H9 (cell line): ENCODE results near the gene HS1BP3. TPM values are rescaled to one million over a fixed set of nuclear protein-coding genes. Genes with fewer than 3 reads are reported as not detected.

ENCODE experiments used
- DNase-seq: peaks from one replicate; pipeline ENCODE4 v3.0.0-alpha.2; 2017
- H2AFZ ChIP-seq: one replicate; pipeline ENCODE4 v1.6.1; 2013; ENCODE audit warnings: mild to moderate bottlenecking, low read length, control low read depth, moderate library complexity
- H2AK5ac ChIP-seq: 2 replicates; pipeline ENCODE4 v1.6.1; 2013; ENCODE audit warnings: low read length, control low read depth, mixed read lengths; ENCODE audit not compliant: insufficient read length
- H2BK120ac ChIP-seq: one replicate; pipeline ENCODE4 v1.6.1; 2013; ENCODE audit warnings: low read depth, mild to moderate bottlenecking, low read length, control low read depth, inconsistent platforms; ENCODE audit not compliant: poor library complexity, severe bottlenecking
- H2BK12ac ChIP-seq: 2 replicates; pipeline ENCODE4 v1.6.1; 2013; ENCODE audit warnings: low read length, control low read depth, mixed read lengths, low read depth; ENCODE audit not compliant: insufficient read length
- H2BK15ac ChIP-seq: 2 replicates; pipeline ENCODE4 v1.6.1; 2013; ENCODE audit warnings: low read depth, low read length, control low read depth
- H2BK20ac ChIP-seq: one replicate; pipeline ENCODE4 v1.6.1; 2013; ENCODE audit warnings: low read depth, mild to moderate bottlenecking, low read length, control low read depth, inconsistent platforms; ENCODE audit not compliant: poor library complexity, severe bottlenecking
- H2BK5ac ChIP-seq: 2 replicates; pipeline ENCODE4 v1.6.1; 2013; ENCODE audit warnings: low read length, control low read depth, mixed read lengths; ENCODE audit not compliant: insufficient read length
- H3K14ac ChIP-seq: 2 replicates; pipeline ENCODE4 v1.6.1; 2013; ENCODE audit warnings: low read length, control low read depth; ENCODE audit not compliant: insufficient read depth
- H3K18ac ChIP-seq: 2 replicates; pipeline ENCODE4 v1.6.1; 2013; ENCODE audit warnings: low read depth, mild to moderate bottlenecking, mixed read lengths, low read length, control low read depth; ENCODE audit not compliant: insufficient read length
- H3K23ac ChIP-seq: 2 replicates; pipeline ENCODE4 v1.6.1; 2013; ENCODE audit warnings: low read length, control low read depth, mixed read lengths, low read depth; ENCODE audit not compliant: insufficient read length
- H3K23me2 ChIP-seq: 2 replicates; pipeline ENCODE4 v1.6.1; 2013; ENCODE audit warnings: low read depth, mild to moderate bottlenecking, mixed read lengths, low read length, control low read depth; ENCODE audit not compliant: insufficient read length, poor library complexity, severe bottlenecking
- H3K27ac ChIP-seq: 2 replicates; pipeline ENCODE4 v1.5.1; 2013; ENCODE audit warnings: low read length, control low read depth, mixed read lengths, low read depth; ENCODE audit not compliant: insufficient read length
- H3K27me3 ChIP-seq: 2 replicates; pipeline ENCODE4 v1.6.1; 2013; ENCODE audit warnings: low read length, control low read depth, inconsistent platforms; ENCODE audit not compliant: insufficient read depth
- H3K4ac ChIP-seq: 2 replicates; pipeline ENCODE4 v1.6.1; 2013; ENCODE audit warnings: low read depth, mild to moderate bottlenecking, control low read depth, inconsistent platforms, low read length, moderate library complexity
- H3K4me1 ChIP-seq: 2 replicates; pipeline ENCODE4 v1.6.1; 2013; ENCODE audit warnings: low read length, control low read depth, inconsistent platforms; ENCODE audit not compliant: insufficient read depth
- H3K4me2 ChIP-seq: 2 replicates; pipeline ENCODE4 v1.6.1; 2013; ENCODE audit warnings: low read length, control low read depth, mixed read lengths; ENCODE audit not compliant: insufficient read length, insufficient read depth
- H3K56ac ChIP-seq: 2 replicates; pipeline ENCODE4 v1.6.1; 2013; ENCODE audit warnings: low read depth, mild to moderate bottlenecking, mixed read lengths, low read length, control low read depth; ENCODE audit not compliant: insufficient read length
- H3K79me1 ChIP-seq: 2 replicates; pipeline ENCODE4 v1.6.1; 2013; ENCODE audit warnings: low read depth, mild to moderate bottlenecking, moderate library complexity, low read length, control low read depth, inconsistent platforms; ENCODE audit not compliant: insufficient read depth, poor library complexity, severe bottlenecking
- H3K79me2 ChIP-seq: 2 replicates; pipeline ENCODE4 v1.6.1; 2013; ENCODE audit warnings: low read length, control low read depth, inconsistent platforms; ENCODE audit not compliant: insufficient read depth
- H3K9ac ChIP-seq: 2 replicates; pipeline ENCODE4 v1.6.1; 2013; ENCODE audit warnings: low read length, control low read depth, mixed read lengths; ENCODE audit not compliant: insufficient read length; ENCODE audit errors: extremely low read depth
- H3K9me3 ChIP-seq: one replicate; pipeline ENCODE4 v1.6.1; 2013; ENCODE audit warnings: low read depth, low read length, inconsistent platforms; ENCODE audit not compliant: control insufficient read depth
- H3T11ph ChIP-seq: one replicate; pipeline ENCODE4 v1.6.1; 2013; ENCODE audit warnings: mild to moderate bottlenecking, low read length, control low read depth, inconsistent platforms
- H4K20me1 ChIP-seq: one replicate; pipeline ENCODE4 v1.6.1; 2013; ENCODE audit not compliant: control insufficient read depth, insufficient read length, insufficient read depth
- H4K5ac ChIP-seq: 2 replicates; pipeline ENCODE4 v1.6.1; 2013; ENCODE audit warnings: low read depth, mild to moderate bottlenecking, mixed read lengths, low read length, control low read depth; ENCODE audit not compliant: insufficient read length
- H4K8ac ChIP-seq: replicated peaks from 2 replicates; pipeline ENCODE4 v1.6.1; 2013; ENCODE audit warnings: low read length, control low read depth, mixed read lengths, low read depth; ENCODE audit not compliant: insufficient read length
- H4K91ac ChIP-seq: 2 replicates; pipeline ENCODE4 v1.6.1; 2013; ENCODE audit warnings: low read depth, mild to moderate bottlenecking, moderate library complexity, mixed read lengths, low read length, control low read depth; ENCODE audit not compliant: insufficient read length
- H3K27ac Mint-ChIP-seq, 3 experiments: 2 replicates in 2 of 3; 3 replicates in 1 of 3; pipeline ENCODE4 v1.8.0; 2020 to 2021; ENCODE audit warnings: mixed read lengths in 3 of 3, mild to moderate bottlenecking in 1 of 3, moderate library complexity in 1 of 3
- H3K27me3 Mint-ChIP-seq: 2 replicates; pipeline ENCODE4 v1.8.0; 2021; ENCODE audit warnings: low read depth, mild to moderate bottlenecking, moderate library complexity, mixed read lengths
- H3K36me3 Mint-ChIP-seq, 3 experiments: 2 replicates in 2 of 3; 3 replicates in 1 of 3; pipeline ENCODE4 v1.8.0; 2020 to 2021; ENCODE audit warnings: low read depth in 3 of 3, mixed read lengths in 3 of 3; ENCODE audit not compliant: insufficient read depth in 1 of 3
- H3K4me1 Mint-ChIP-seq, 2 experiments: 2 replicates each; pipeline ENCODE4 v1.8.0; 2020; ENCODE audit warnings: mixed read lengths in 2 of 2
- H3K4me3 Mint-ChIP-seq, 2 experiments: 2 replicates in 1 of 2; 3 replicates in 1 of 2; pipeline ENCODE4 v1.8.0; 2020 to 2021; ENCODE audit warnings: mild to moderate bottlenecking in 2 of 2, mixed read lengths in 2 of 2, moderate library complexity in 1 of 2
- H3K9me3 Mint-ChIP-seq, 2 experiments: 2 replicates in 1 of 2; 3 replicates in 1 of 2; pipeline ENCODE4 v1.8.0; 2020; ENCODE audit warnings: mild to moderate bottlenecking in 2 of 2, mixed read lengths in 2 of 2, moderate library complexity in 1 of 2
- WGBS: extraction: QIAGEN DNeasy Blood & Tissue Kit; methylation state at CpG from one replicate; pipeline ENCODE4 v1.1.7; 2013; ENCODE audit warnings: missing lambda C conversion rate, low lambda C conversion rate, mixed read lengths; ENCODE audit not compliant: insufficient read length; ENCODE audit errors: extremely low coverage; 5-methylcytosine and 5-hydroxymethylcytosine counted together
- total RNA-seq: library from RNA; stranded (reverse); gene quantifications from 2 replicates; pipeline ENCODE4 v1.2.1, GENCODE V29; 2021
- TF ChIP-seq, protein P1 (sequence below): fragments of 200-600 bp; sonication (generic); conservative IDR thresholded peaks from 3 replicates; pipeline ENCODE4 v1.8.0; 2021; ENCODE audit warnings: antibody characterized with exemption, mild to moderate bottlenecking

The HS1BP3 gene
- total RNA-seq, 1 experiment from 2014 or later = 11.1 TPM

DNA sequence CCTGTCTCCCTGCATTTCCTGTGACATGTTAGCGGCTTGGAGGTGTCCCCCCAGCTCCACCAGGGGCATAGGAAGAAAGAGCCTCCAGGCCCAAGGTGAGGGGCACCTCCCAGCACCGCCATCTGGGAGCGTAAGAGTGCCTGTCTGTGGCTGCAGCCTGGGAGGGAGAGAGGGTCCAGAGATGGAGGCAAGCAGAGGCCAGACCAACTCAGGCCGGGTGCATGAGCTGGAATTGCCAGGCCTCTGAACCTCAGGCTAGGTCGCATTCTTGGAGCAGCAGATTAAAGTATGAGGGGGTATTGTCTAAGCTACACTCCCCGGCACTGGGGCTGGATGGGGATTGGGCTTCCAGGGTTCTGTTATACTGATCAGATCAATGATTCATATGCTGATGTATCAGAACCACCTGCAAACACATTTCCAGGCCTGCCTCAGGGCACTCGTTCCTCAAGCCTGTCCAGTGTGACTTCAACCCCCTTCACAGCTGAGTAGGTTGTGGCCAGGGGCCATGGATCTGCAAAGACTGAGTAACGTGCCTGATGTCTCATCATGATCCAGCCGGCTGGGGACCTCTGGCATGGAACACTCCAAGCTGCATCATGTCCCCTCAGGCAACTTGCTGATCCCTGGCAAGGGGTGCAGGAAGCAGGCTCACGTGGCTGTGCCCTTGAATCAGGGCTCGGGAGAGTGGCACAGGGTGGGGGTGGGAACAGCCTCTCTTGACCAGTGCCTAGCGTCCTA, 73.2 kb downstream of the HS1BP3 start:
- no peak overlapping the region for H3K27ac ChIP-seq
- no peak overlapping the region for H2AFZ ChIP-seq
- H4K20me1 ChIP-seq = no peaks in the 10 kb centered on the region
- H3K23ac ChIP-seq = no peak overlapping the region
- no peak for DNase-seq
- no peak overlapping the region; the same call in 1 of the 2 replicates for H3K4ac ChIP-seq
- H3K9ac ChIP-seq = no peak overlapping the region
- no peaks in the 10 kb centered on the region for H3K79me1 ChIP-seq
- no peak overlapping the region for H2BK12ac ChIP-seq
- no peak overlapping the region for H2BK15ac ChIP-seq
- H2BK120ac ChIP-seq = no peak overlapping the region
- TF ChIP-seq, protein P1, sequence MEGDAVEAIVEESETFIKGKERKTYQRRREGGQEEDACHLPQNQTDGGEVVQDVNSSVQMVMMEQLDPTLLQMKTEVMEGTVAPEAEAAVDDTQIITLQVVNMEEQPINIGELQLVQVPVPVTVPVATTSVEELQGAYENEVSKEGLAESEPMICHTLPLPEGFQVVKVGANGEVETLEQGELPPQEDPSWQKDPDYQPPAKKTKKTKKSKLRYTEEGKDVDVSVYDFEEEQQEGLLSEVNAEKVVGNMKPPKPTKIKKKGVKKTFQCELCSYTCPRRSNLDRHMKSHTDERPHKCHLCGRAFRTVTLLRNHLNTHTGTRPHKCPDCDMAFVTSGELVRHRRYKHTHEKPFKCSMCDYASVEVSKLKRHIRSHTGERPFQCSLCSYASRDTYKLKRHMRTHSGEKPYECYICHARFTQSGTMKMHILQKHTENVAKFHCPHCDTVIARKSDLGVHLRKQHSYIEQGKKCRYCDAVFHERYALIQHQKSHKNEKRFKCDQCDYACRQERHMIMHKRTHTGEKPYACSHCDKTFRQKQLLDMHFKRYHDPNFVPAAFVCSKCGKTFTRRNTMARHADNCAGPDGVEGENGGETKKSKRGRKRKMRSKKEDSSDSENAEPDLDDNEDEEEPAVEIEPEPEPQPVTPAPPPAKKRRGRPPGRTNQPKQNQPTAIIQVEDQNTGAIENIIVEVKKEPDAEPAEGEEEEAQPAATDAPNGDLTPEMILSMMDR = no peak
- no peak overlapping the region for H2BK20ac ChIP-seq
- H3K18ac ChIP-seq = peak overlapping the region; percentile 39
- H3K79me2 ChIP-seq = no peaks in the 10 kb centered on the region
- H3K4me1 ChIP-seq = no peaks in the 10 kb centered on the region
- H2AK5ac ChIP-seq = peak overlapping the region; percentile 37
- H3K9me3 Mint-ChIP-seq = peaks cover 6 to 8% of the 10 kb centered on the region in 2 experiments; a peak in 4 of 5 replicates
- no peak overlapping the region for H3K4me3 Mint-ChIP-seq
- H2BK5ac ChIP-seq = no peak overlapping the region
- H3K4me2 ChIP-seq = no peak overlapping the region
- H3K36me3 Mint-ChIP-seq = no peaks in the 10 kb centered on the region; a peak in 2 of 7 replicates
- 0 out of 2 replicates have a peak, but pooled peaks cover 1% of the 10 kb centered on the region for H3K27me3 Mint-ChIP-seq
- no peak overlapping the region for H4K5ac ChIP-seq
- no peaks in the 10 kb centered on the region for H3K23me2 ChIP-seq
- WGBS = no CpG with 5 or more reads among the region's 12 CpGs
- peaks cover 0 to 4% of the 10 kb centered on the region in 2 experiments; a peak in 1 of 4 replicates for H3K4me1 Mint-ChIP-seq
- no peak overlapping the region for H3K14ac ChIP-seq
- H3K9me3 ChIP-seq = no peaks in the 10 kb centered on the region
- no peak overlapping the region for H4K91ac ChIP-seq
- no peak overlapping the region for H4K8ac ChIP-seq
- no peaks in the 10 kb centered on the region for H3K27me3 ChIP-seq
- peak overlapping the region in 2 of 3 experiments; percentile 53 to 89; a peak in 3 of 7 replicates for H3K27ac Mint-ChIP-seq
- no peak overlapping the region for H3K56ac ChIP-seq
- no peak overlapping the region for H3T11ph ChIP-seq
